GM19238 (cell line): ENCODE results near the gene PCCA.
"Not testable (repeated sequence)": the region's sequence is repeated elsewhere in the genome, so short reads cannot be mapped to it uniquely, and the experiment has no call there.

Experiments
- DNase-seq: peaks from one replicate; pipeline ENCODE4 v3.0.0; 2011; ENCODE audit warnings: low spot score; ENCODE audit not compliant: insufficient read length

The PCCA gene

GRCh38 chr13:100234524-100235136 is 145.7 kb downstream of the PCCA start:
- no peak for DNase-seq

GRCh38 chr13:100235311-100235901 is 146.5 kb downstream of the PCCA start:
- peak; percentile 6 for DNase-seq

- DNase-seq = no peak
These were observed 151.4 kb downstream of the PCCA start for GRCh38 chr13:100240109-100240779.

- DNase-seq = no peak
These were observed 155.5 kb downstream of the PCCA start for GRCh38 chr13:100244431-100244830.

GRCh38 chr13:100245104-100245503 is 156.2 kb downstream of the PCCA start:
- no peak for DNase-seq

GRCh38 chr13:100247937-100248336 is 159.0 kb downstream of the PCCA start:
- DNase-seq = no peak

- no peak for DNase-seq
These were observed 165.1 kb downstream of the PCCA start for GRCh38 chr13:100254002-100254401.

GRCh38 chr13:100262404-100262803 is 173.5 kb downstream of the PCCA start:
- DNase-seq = no peak

GRCh38 chr13:100266026-100266425 is 177.1 kb downstream of the PCCA start:
- DNase-seq = no peak

- DNase-seq = no peak
These were observed 180.9 kb downstream of the PCCA start for GRCh38 chr13:100269837-100270236.

- DNase-seq = no peak
These were observed 184.2 kb downstream of the PCCA start for GRCh38 chr13:100273138-100273537.

GRCh38 chr13:100273552-100273951 is 184.7 kb downstream of the PCCA start:
- DNase-seq = no peak

- DNase-seq = no peak
These were observed 186.1 kb downstream of the PCCA start for GRCh38 chr13:100274942-100275506.

- no peak for DNase-seq
These were observed 186.9 kb downstream of the PCCA start for GRCh38 chr13:100275746-100276145.

- no peak for DNase-seq
These were observed 191.8 kb downstream of the PCCA start for GRCh38 chr13:100280681-100281080.

GRCh38 chr13:100282306-100282705 is 193.4 kb downstream of the PCCA start:
- not testable (repeated sequence) for DNase-seq

- no peak for DNase-seq
These were observed 201.4 kb downstream of the PCCA start for GRCh38 chr13:100290165-100290801.

- no peak for DNase-seq
These were observed 202.7 kb downstream of the PCCA start for GRCh38 chr13:100291624-100292023.

- DNase-seq = no peak
These were observed 208.5 kb downstream of the PCCA start for GRCh38 chr13:100297413-100297812.

- no peak for DNase-seq
These were observed 209.3 kb downstream of the PCCA start for GRCh38 chr13:100298116-100298681.

GRCh38 chr13:100298691-100299090 is 209.8 kb downstream of the PCCA start:
- DNase-seq = no peak

- DNase-seq = no peak
These were observed 211.3 kb downstream of the PCCA start for GRCh38 chr13:100300243-100300642.
